ENCODE data around the gene ITGB1. TPM values are rescaled to one million over a fixed set of nuclear protein-coding genes. Genes with fewer than 3 reads are reported as not detected.

Gene ITGB1
- total RNA-seq, 4 donors from 2014 or later = 57.8 to 256 (median 162) TPM

DNA sequence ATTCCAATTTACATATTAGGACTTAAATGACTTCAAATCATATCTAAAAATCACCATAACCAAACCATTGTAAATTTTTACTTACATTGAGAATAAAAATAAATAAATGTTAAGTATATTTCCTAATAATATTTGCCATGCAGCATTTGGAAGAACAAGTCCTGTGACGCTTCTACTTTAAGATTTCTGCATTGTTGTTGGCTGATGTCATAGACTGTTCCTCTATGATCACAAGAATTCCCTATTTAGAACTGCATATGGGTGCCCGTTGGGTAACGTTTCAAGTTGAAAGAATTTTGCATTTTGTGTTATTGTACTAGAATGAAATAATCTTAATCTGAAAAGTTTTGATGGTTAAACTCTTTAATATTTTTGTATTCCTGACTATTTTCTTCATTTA is 5.1 kb upstream of the ITGB1 start:
- no peak for DNase-seq
- Histone ChIP-seq H3K4me1 (peaks cover 0 to 17% (median 0%) of the 10 kb centered on the region in 4 donors), H3K27me3 (no peaks in the 10 kb centered on the region), H3K36me3 (no peaks in the 10 kb centered on the region), H3K27ac (peak overlapping the region in 1 of 4 donors; percentile 80), H3K9me3 (no peaks in the 10 kb centered on the region), H3K4me3 (no peak overlapping the region)
- TF ChIP-seq CTCF (IDR thresholded peaks at IDR 0.05) = no peak
- TF ChIP-seq POLR2A (IDR thresholded peaks at IDR 0.05) = no peak

DNA sequence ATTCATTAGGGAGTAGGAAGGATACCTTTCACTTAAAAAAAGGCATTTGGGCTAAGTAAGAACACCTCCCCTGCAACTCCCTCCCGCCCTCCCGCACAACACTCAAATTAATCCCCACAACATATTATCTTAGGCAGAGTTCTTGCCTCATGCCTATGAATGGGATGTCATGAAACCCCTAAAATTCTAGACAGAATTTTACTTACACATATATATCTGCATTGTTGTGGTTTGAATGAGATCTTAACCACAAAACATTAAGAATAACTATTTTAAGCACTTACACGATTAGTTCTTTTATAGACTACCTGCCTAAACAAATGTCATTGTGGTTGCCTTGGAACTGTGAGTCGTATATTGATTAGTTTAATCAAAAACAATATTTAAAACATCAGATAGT is 4.5 kb upstream of the ITGB1 start:
- Histone ChIP-seq H3K27me3 (no peaks in the 10 kb centered on the region), H3K4me3 (no peak overlapping the region), H3K36me3 (no peaks in the 10 kb centered on the region), H3K27ac (peak overlapping the region; percentile 12 to 80 (median 50)), H3K4me1 (peaks cover 0 to 17% (median 0%) of the 10 kb centered on the region in 4 donors), H3K9me3 (no peaks in the 10 kb centered on the region)
- no peak for DNase-seq
- TF ChIP-seq POLR2A (IDR thresholded peaks at IDR 0.05) (no peak), CTCF (IDR thresholded peaks at IDR 0.05) (no peak)

GRCh38 chr10:32961895-32962369 is 3.9 kb upstream of the ITGB1 start:
- peak overlapping the region; percentile 12 to 80 (median 50) for H3K27ac ChIP-seq
- TF ChIP-seq CTCF (IDR thresholded peaks at IDR 0.05) = no peak
- no peak for TF ChIP-seq POLR2A (IDR thresholded peaks at IDR 0.05)
- no peaks in the 10 kb centered on the region for H3K27me3 ChIP-seq
- no peak for DNase-seq
- no peak overlapping the region for H3K4me3 ChIP-seq
- no peaks in the 10 kb centered on the region for H3K9me3 ChIP-seq
- peaks cover 0 to 17% (median 0%) of the 10 kb centered on the region in 4 donors for H3K4me1 ChIP-seq
- no peaks in the 10 kb centered on the region for H3K36me3 ChIP-seq

GRCh38 chr10:32961343-32961894 is 3.4 kb upstream of the ITGB1 start:
- no peak for DNase-seq
- Histone ChIP-seq H3K9me3 (no peaks in the 10 kb centered on the region), H3K27me3 (no peaks in the 10 kb centered on the region), H3K36me3 (no peaks in the 10 kb centered on the region), H3K4me1 (peaks cover 0 to 17% (median 0%) of the 10 kb centered on the region in 4 donors), H3K4me3 (no peak overlapping the region), H3K27ac (peak overlapping the region in 3 of 4 donors; percentile 12 to 80 (median 75))
- TF ChIP-seq CTCF (IDR thresholded peaks at IDR 0.05) = no peak
- TF ChIP-seq POLR2A (IDR thresholded peaks at IDR 0.05) = no peak

DNA sequence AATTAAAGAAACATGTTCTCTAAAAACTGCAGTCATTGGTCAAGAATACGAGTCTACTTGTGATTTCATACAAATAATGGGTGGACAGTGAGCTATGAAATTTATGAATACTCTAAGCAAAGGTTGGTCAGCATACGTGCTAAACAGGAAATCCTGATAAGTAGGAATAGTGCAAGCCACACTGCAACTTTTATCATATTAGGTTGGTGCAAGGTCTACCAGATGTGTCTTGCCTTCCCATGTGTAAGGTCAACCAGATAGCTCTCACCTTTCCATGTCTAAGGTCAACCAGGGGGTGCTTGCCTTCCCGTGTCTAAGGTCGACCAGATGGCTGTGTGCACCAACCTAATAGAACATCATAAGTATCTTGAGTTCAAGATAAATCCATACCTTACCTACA is 2.0 kb upstream of the ITGB1 start:
- Histone ChIP-seq H3K9me3 (no peaks in the 10 kb centered on the region), H3K27ac (peak overlapping the region in 1 of 4 donors; percentile 97), H3K27me3 (no peaks in the 10 kb centered on the region), H3K4me3 (peak overlapping the region in 2 of 4 donors; percentile 75 to 96), H3K36me3 (no peaks in the 10 kb centered on the region), H3K4me1 (peaks cover 0 to 22% (median 1%) of the 10 kb centered on the region in 4 donors)
- DNase-seq = no peak
- TF ChIP-seq CTCF (IDR thresholded peaks at IDR 0.05) (no peak), POLR2A (IDR thresholded peaks at IDR 0.05) (no peak)
